Measurements from ENCODE around the gene SSTR3. TPM values are rescaled to one million over a fixed set of nuclear protein-coding genes. Genes with fewer than 3 reads are reported as not detected.
"Not testable (repeated sequence)": the region's sequence is repeated elsewhere in the genome, so short reads cannot be mapped to it uniquely, and the experiment has no call there.

The SSTR3 gene
- total RNA-seq (2014; rRNA removed; shearing (Covaris generic)), result not detected in 2 replicates

DNA sequence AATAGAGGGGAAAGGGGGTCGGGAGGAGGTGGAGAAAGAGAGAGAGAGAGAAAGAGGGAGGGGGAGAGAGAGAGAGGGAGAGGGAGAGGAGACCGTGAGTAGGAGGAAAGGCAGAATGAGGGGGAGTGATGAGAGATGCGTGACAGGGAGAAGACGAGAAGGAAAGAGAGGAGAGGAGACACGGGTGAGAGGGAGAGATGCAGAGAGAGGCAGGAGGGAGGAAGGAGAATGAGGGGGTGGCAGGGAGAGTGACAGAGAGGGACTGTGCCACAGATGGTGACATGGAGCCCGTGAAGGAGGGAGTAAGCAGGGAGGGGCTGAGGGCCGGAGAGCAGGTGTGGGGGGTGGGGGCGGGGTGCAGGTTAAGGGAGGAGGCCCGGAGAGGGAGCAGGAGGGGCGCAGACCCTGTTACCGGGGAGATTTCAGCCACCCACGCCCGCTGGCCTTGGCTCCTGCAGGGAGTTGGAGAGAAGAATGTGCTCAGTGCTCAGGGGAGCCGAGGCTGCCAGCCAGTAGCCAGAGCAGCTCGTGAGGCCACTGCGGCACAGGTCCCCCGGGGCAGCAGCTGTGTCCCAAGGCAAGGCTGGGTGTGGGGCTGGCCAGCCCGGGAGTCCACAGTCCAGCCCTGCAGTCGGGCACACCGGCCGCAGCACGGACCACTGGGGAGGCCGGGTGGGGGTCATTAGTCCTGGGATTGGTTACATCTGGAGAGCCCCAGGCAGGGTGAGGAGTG is at the start of gene SSTR3:
TSS of gene SSTR3 (minus strand) at position 304 of the 733 bp plus-strand sequence. CDS start 4,674 bp downstream, outside the sequence.
- DNase-seq (ENCODE audit: low spot score), result no peak

GRCh38 chr22:37260901-37261336 is 48.6 kb upstream of the SSTR3 start:
- DNase-seq (ENCODE audit: low spot score), result peak; percentile 61

DNA sequence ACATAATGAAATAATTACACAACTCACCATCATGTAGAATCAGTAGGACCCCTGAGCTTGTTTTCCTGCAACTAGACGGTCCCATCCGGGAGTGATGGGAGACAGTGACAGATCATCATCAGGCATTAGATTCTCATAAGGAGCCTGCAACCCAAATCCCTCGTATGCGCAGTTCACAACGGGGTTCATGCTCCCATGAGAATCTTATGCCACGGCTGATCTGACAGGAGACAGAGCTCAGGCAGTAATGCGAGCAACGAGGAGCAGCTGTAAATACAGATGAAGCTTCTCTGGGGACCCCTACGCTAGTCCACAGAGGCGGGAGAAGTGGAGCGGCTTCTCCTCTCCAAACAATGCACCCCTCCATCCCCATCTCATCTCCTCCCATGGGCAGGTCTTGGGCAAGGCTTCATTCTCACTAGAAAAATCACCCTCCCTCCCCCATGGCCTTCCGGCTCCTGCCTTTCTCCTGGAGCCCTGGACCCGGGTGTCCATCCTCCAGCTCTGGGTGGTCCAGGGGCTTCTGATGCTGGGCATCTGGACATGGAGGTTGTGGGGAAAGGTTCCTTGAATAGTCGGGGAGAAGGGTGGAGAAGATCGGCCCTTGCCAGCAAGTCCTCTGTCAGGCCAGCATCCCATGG is 48.0 kb upstream of the SSTR3 start:
- DNase-seq (ENCODE audit: low spot score), result no peak

DNA sequence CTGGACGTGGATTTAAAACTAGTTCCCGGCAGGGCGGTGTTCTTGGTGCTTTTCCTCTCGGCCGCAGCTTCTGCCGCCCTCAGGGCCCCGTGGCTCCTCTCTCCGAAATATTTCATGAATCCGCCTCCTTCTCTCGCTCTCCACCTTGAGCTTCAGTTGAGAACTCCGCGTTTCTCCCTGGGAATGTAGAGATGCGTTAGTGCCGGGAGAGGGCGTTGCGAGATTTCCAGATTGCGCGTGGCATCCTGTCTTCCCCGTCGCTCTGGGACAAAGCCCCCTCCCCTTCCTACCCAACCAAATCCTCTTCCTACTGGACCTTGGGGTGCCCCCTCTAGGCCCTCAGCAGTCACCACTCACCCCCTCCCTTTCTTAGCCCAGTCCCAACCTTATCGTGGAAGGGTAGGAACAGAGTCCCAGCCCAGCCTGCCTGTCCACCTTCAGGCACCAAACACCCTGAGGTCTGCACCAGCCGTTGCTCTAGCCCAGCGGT is 47.3 kb upstream of the SSTR3 start:
- peak; percentile 5 for DNase-seq (ENCODE audit: low spot score)

GRCh38 chr22:37258753-37259401 is 46.6 kb upstream of the SSTR3 start:
- no peak for DNase-seq (ENCODE audit: low spot score)

GRCh38 chr22:37258005-37258752 is 45.9 kb upstream of the SSTR3 start:
- DNase-seq (ENCODE audit: low spot score), result no peak

DNA sequence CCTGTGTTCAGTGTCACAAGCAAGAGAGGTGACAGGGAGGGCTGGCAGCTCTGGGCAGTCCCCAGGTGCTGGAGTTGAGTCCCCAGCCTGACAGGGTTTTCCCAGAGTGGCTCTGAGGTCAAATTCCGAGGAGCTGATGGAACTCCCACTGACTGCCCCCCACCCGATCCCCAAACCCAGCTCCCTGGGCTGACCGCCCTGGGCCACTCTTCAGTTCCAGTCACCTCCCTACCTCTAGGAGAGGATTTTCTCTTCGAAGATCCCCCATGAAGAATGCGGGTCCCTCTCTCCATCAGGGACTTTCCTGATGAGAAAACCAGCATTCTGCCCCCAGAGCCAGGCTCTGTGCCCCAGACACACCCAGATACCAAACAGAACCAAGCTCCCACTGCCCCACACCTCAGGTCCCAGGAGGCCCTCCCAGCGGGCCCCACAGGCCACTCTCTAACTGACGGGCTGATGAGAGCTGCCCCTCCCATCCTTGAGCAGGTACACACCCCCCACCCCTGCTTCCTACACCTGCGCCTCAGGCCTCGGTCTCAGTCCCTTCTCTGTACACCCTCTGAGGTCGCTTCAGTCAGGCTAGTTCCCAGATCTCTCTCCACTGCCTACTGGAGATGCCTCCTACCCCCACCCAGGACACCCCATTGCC is 43.9 kb upstream of the SSTR3 start:
- DNase-seq (ENCODE audit: low spot score), result no peak

DNA sequence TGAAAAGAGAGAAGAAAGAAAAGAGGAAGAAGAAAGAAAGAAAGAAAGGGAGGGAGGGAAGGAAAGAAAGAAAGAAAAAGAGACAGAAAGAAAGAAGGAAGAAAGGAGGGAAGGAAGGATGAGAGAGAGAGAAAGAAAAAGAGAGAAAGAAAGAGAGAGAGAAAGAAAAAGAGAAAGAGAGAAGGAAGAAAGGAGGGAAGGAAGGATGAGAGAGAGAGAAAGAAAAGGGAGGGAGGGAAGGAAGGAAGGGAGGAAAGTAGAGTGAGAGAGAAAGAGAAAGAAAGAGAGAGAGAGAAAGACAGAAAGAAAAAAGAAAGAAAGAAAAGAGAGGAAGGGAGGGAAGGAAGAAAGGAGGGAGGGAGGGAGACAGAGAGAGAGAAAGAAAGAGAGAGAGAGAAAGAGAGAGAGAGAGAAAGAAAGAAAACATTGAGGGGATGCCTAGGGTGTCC is 43.3 kb upstream of the SSTR3 start:
- DNase-seq (ENCODE audit: low spot score), result no peak

GRCh38 chr22:37254867-37255233 is 42.6 kb upstream of the SSTR3 start:
- DNase-seq (ENCODE audit: low spot score), result no peak

- no peak for DNase-seq (ENCODE audit: low spot score)
Measured at GRCh38 chr22:37254209-37254866, 42.1 kb upstream of the SSTR3 start.

DNA sequence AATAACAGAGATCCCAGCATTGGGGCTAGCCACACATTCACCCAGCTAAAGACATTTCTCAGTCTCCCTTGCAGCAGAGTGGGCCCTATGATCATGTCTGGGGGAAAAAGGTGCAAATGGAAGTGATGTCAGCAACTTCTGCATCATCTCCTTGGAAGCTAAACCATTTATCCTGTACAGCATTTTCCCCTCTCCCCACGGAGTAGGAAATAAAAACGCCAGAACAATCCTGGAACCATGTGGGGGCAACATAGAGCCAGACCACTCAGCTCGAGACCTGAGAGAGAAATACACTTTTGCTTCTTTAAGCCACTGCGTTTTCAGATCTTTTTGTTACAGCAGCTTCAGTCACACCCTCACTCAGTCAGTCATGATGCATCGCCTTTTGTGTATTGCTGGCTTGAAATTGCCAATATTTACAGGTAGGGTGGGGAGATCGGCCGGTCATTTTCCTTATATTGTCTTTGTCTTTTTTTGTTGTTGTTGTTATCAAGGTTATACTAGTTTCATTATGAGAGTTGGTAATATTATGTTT is 40.9 kb upstream of the SSTR3 start:
- no peak for DNase-seq (ENCODE audit: low spot score)

- DNase-seq (ENCODE audit: low spot score), result not testable (repeated sequence)
Measured at GRCh38 chr22:37251836-37252235, 39.6 kb upstream of the SSTR3 start.

DNA sequence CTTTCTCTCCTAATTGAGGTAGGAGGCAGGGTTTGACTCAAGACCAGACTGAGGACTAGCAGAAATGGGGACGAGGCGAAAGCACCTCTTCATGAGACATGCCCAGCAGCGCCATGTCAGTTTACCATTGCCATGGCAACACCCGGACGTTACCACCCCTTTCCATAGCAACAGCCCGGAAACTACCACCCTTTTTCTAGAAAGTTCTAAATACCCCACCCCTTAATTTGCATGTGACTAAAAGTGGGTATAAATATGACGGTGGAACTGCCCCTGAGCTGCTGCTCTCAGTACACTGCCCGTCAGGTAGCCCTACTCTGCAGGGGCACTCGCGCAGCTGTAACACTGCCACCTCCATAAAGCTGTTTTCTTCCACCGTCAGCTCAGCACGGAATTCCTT is 37.7 kb upstream of the SSTR3 start:
- no peak for DNase-seq (ENCODE audit: low spot score)

DNA sequence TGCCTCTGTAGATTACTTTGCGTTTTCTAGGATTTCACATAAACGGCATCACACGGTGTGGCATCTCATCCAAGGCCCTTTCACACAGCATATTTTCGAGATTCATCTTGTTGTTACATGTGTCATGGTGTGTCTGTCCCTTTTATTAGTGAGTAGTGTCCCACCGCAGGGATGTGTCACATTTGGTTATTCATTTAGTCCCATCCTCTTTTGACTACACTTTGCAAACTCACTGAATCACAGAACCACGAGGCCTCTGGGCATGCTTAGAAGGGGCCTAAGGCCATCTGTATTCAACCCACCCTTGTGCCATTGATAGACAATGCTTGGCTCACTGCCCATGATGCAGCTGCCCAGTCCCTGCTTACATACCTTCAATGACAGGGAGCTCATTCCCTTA is 36.0 kb upstream of the SSTR3 start:
- no peak for DNase-seq (ENCODE audit: low spot score)

- DNase-seq (ENCODE audit: low spot score), result no peak
Measured at GRCh38 chr22:37245740-37246139, 33.5 kb upstream of the SSTR3 start.

GRCh38 chr22:37244922-37245722 is 32.8 kb upstream of the SSTR3 start:
- no peak for DNase-seq (ENCODE audit: low spot score)

DNA sequence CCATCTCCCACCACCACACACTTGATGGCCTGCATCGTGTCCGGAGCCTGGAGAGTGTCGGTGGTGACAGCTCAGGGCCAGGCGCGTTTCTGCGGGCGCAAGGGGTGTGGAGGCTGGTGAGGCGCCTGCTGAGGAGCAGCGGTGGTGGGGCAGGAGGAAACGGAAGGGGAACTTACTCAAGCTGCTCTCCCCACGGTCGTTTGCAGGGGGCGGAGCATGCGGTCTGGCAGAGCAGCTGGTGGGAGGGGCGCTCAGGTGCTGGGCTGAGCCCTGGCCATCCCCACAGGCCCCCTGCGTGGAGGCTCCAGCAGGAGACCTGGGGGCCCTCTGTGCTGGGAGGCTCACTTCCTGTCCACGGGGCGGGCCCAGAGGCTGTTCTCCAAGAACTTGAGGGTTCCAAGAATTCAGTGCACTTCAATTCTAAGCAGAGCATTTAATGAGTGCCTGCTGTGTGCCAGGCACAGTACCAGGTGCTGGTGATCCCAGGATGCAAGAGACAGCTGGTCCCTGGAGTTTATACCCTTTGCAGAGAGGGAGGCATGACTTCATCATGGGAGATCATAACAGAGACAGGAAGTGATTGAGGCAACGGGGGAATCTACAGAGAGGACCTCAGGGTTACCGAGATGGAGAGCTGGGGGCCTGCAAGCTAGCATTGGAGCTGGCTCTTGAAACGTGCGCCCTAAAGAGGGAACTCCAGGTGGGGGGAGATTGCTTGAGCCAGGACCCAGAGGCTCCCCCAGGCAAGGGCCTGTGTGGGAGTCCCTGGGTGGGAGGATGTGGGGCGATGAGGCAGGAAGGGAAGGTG is 32.0 kb upstream of the SSTR3 start, which contains the start of gene RAC2:
TSS of gene RAC2 (minus strand) at position 156 of the 808 bp plus-strand sequence. CDS start at position 35, 121 bp downstream.
- DNase-seq (ENCODE audit: low spot score), result peak; percentile 32

GRCh38 chr22:37243402-37244113 is 31.3 kb upstream of the SSTR3 start:
- DNase-seq (ENCODE audit: low spot score), result no peak
